Naive thymus-derived CD4-positive, alpha-beta T cell (primary cell): ENCODE measurements around the gene SNX14. TPM values are rescaled to one million over a fixed set of nuclear protein-coding genes. Genes with fewer than 3 reads are reported as not detected.

ENCODE experiments used
- ATAC-seq: fragments of 150-1000 bp; cut with Tn5 transposase; 2 replicates; pipeline ENCODE4 v1.10.0; 2021; ENCODE audit warnings: mild to moderate bottlenecking, moderate library complexity
- CTCF ChIA-PET: fragments of 350-600 bp; sonication (Branson Sonifier 250); formaldehyde crosslinking; loops from one replicate; lab custom pipeline; 2021; ENCODE audit warnings: antibody characterized with exemption; lab: Charles Lee
- POLR2A ChIA-PET: fragments of 350-600 bp; sonication (Branson Sonifier 250); formaldehyde crosslinking; loops from one replicate; lab custom pipeline; 2021; ENCODE audit warnings: antibody characterized with exemption, inconsistent platforms; lab: Charles Lee
- DNase-seq, 9 donors: peaks; one replicate each; pipeline versions ENCODE4 v3.0.0 to v3.0.0-alpha.2; 2020 to 2022; ENCODE audit warnings: mixed read lengths in 1 of 9
- H3K27ac ChIP-seq: one replicate; pipeline ENCODE4 v1.7.0; 2013; ENCODE audit warnings: mild to moderate bottlenecking, low read depth, low read length, moderate library complexity
- H3K27me3 ChIP-seq, 2 donors: one replicate each; pipeline ENCODE4 v1.7.0; 2013; ENCODE audit warnings: low read length in 2 of 2, mild to moderate bottlenecking in 2 of 2, moderate library complexity in 2 of 2; ENCODE audit not compliant: control insufficient read depth in 2 of 2, insufficient read depth in 2 of 2
- H3K36me3 ChIP-seq, 3 experiments: 1 replicate in 2 of 3; 2 replicates in 1 of 3; pipeline ENCODE4 v1.7.0; 2013; ENCODE audit warnings: low read length in 3 of 3, mild to moderate bottlenecking in 3 of 3, moderate library complexity in 1 of 3; ENCODE audit not compliant: insufficient read depth in 3 of 3, control insufficient read depth in 2 of 3
- H3K4me1 ChIP-seq, 2 donors: one replicate each; pipeline ENCODE4 v1.7.0; 2013; ENCODE audit warnings: low read length in 2 of 2, mild to moderate bottlenecking in 2 of 2, moderate library complexity in 1 of 2; ENCODE audit not compliant: control insufficient read depth in 2 of 2, insufficient read depth in 2 of 2
- H3K4me3 ChIP-seq: 2 replicates; pipeline ENCODE4 v1.7.0; 2013; ENCODE audit warnings: mild to moderate bottlenecking, low read length
- H3K9me3 ChIP-seq, 3 experiments: 1 replicate in 2 of 3; 2 replicates in 1 of 3; pipeline ENCODE4 v1.7.0; 2013; ENCODE audit warnings: low read length in 3 of 3; ENCODE audit not compliant: control insufficient read depth in 2 of 3
- H3K27ac Mint-ChIP-seq, 9 donors: one replicate each; pipeline ENCODE4 v1.8.0; 2020 to 2022; ENCODE audit warnings: mixed read lengths in 9 of 9, mild to moderate bottlenecking in 8 of 9, moderate library complexity in 5 of 9, inconsistent platforms in 2 of 9
- H3K27me3 Mint-ChIP-seq, 5 donors: one replicate each; pipeline ENCODE4 v1.8.0; 2021 to 2022; ENCODE audit warnings: mixed read lengths in 5 of 5, mild to moderate bottlenecking in 1 of 5
- H3K36me3 Mint-ChIP-seq, 5 donors: one replicate each; pipeline ENCODE4 v1.8.0; 2020 to 2022; ENCODE audit warnings: mixed read lengths in 5 of 5, mild to moderate bottlenecking in 3 of 5, inconsistent platforms in 1 of 5
- H3K4me1 Mint-ChIP-seq, 7 donors: one replicate each; pipeline ENCODE4 v1.8.0; 2020 to 2022; ENCODE audit warnings: mixed read lengths in 7 of 7, mild to moderate bottlenecking in 3 of 7, inconsistent platforms in 1 of 7
- H3K4me3 Mint-ChIP-seq, 10 donors: one replicate each; pipeline ENCODE4 v1.8.0; 2020 to 2022; ENCODE audit warnings: mild to moderate bottlenecking in 10 of 10, mixed read lengths in 10 of 10, moderate library complexity in 6 of 10, inconsistent platforms in 2 of 10
- H3K9me3 Mint-ChIP-seq, 11 donors: one replicate each; pipeline ENCODE4 v1.8.0; 2020 to 2022; ENCODE audit warnings: mixed read lengths in 11 of 11, mild to moderate bottlenecking in 4 of 11, inconsistent platforms in 1 of 11, moderate library complexity in 1 of 11
- intact Hi-C, 2 donors: fragments of 100-400 bp; cut with micrococcal nuclease; formaldehyde crosslinking; loops; one replicate each; pipeline ENCODE4 v1.15.1; 2023
- polyA plus RNA-seq, 2 donors: library from polyadenylated mRNA; unstranded; fragments of 300-500 nt; fragmentation: Illumina TruSeq; gene quantifications; one replicate each; pipeline ENCODE4 v1.2.3, GENCODE V29; 2021
- total RNA-seq, 6 experiments: library from RNA in 5 of 6; stranded (reverse) in 5 of 6; gene quantifications; 1 replicate in 5 of 6; 2 replicates in 1 of 6; pipeline ENCODE4 v1.2.3 and lab custom pipeline; 2021 to 2026

SNX14 gene
- total and polyA plus RNA-seq, 7 experiments from 2014 or later, result 30.1 to 71.8 (median 45.7) TPM

GRCh38 chr6:85580118-85580877 lies 13.4 kb downstream of the SNX14 start:
- H3K4me1 ChIP-seq, result no peaks in the 10 kb centered on the region
- no peaks in the 10 kb centered on the region for H3K27me3 ChIP-seq
- Mint-ChIP-seq H3K27ac (no peak overlapping the region), H3K9me3 (peaks cover 4 to 46% (median 26%) of the 10 kb centered on the region in 11 donors), H3K4me1 (peaks cover 13 to 47% (median 30%) of the 10 kb centered on the region in 7 donors), H3K4me3 (no peak overlapping the region), H3K36me3 (peaks cover 29 to 52% (median 43%) of the 10 kb centered on the region in 5 donors), H3K27me3 (no peaks in the 10 kb centered on the region)
- ChIA-PET POLR2A (interaction anchor here (1.0 kb wide), 1 partner anchor 14 kb away, joined by 3 read pairs; no protein-coding TSS in a partner anchor), CTCF (no interaction called here)
- no peak overlapping the region for H3K27ac ChIP-seq
- H3K9me3 ChIP-seq, result no peaks in the 10 kb centered on the region
- peaks cover 0 to 3% (median 0%) of the 10 kb centered on the region in 3 experiments for H3K36me3 ChIP-seq
- H3K4me3 ChIP-seq, result no peak overlapping the region
- intact Hi-C loops, result no loop called here
- DNase-seq (no peak), ATAC-seq (no peak)

GRCh38 chr6:85579581-85579980 lies 14.1 kb downstream of the SNX14 start:
- H3K27ac ChIP-seq, result no peak overlapping the region
- ChIA-PET CTCF (no interaction called here), POLR2A (interaction anchor here (1.0 kb wide), 1 partner anchor 15 kb away, joined by 3 read pairs; no protein-coding TSS in a partner anchor)
- H3K9me3 ChIP-seq, result no peaks in the 10 kb centered on the region
- no peak for DNase-seq
- no peaks in the 10 kb centered on the region for H3K27me3 ChIP-seq
- Mint-ChIP-seq H3K36me3 (peaks cover 23 to 45% (median 36%) of the 10 kb centered on the region in 5 donors), H3K4me3 (no peak overlapping the region), H3K9me3 (peaks cover 4 to 38% (median 26%) of the 10 kb centered on the region in 11 donors), H3K27ac (peak overlapping the region in 3 of 9 donors; percentile 9 to 76 (median 48)), H3K27me3 (no peaks in the 10 kb centered on the region), H3K4me1 (peaks cover 13 to 47% (median 30%) of the 10 kb centered on the region in 7 donors)
- H3K4me1 ChIP-seq, result no peaks in the 10 kb centered on the region
- H3K36me3 ChIP-seq, result peaks cover 0 to 3% (median 0%) of the 10 kb centered on the region in 3 experiments
- no peak for ATAC-seq
- intact Hi-C loops, result no loop called here
- H3K4me3 ChIP-seq, result no peak overlapping the region

- Histone ChIP-seq H3K4me1 (no peaks in the 10 kb centered on the region), H3K4me3 (no peak overlapping the region), H3K36me3 (peaks cover 0 to 3% (median under 1%) of the 10 kb centered on the region in 3 experiments), H3K27me3 (no peaks in the 10 kb centered on the region), H3K9me3 (no peaks in the 10 kb centered on the region), H3K27ac (no peak overlapping the region)
- peaks cover 5 to 26% (median 13%) of the 10 kb centered on the region in 5 donors for H3K36me3 Mint-ChIP-seq
- DNase-seq, result no peak
- ChIA-PET POLR2A (no interaction called here), CTCF (no interaction called here)
- H3K4me3 Mint-ChIP-seq, result no peak overlapping the region
- peaks cover 0 to 7% (median 2%) of the 10 kb centered on the region in 11 donors for H3K9me3 Mint-ChIP-seq
- H3K4me1 Mint-ChIP-seq, result peaks cover 4 to 33% (median 13%) of the 10 kb centered on the region in 7 donors
- H3K27me3 Mint-ChIP-seq, result no peaks in the 10 kb centered on the region
- no peak for ATAC-seq
- intact Hi-C loops, result no loop called here
- no peak overlapping the region for H3K27ac Mint-ChIP-seq
These were observed 17.2 kb downstream of the SNX14 start for GRCh38 chr6:85576476-85576875.

GRCh38 chr6:85574932-85575598 lies 18.6 kb downstream of the SNX14 start:
- ATAC-seq, result no peak
- H3K27me3 ChIP-seq, result no peaks in the 10 kb centered on the region
- Mint-ChIP-seq H3K27me3 (no peaks in the 10 kb centered on the region), H3K9me3 (no peaks in the 10 kb centered on the region), H3K4me3 (peak overlapping the region in 1 of 10 donors; percentile 23), H3K4me1 (peaks cover 0 to 20% (median 9%) of the 10 kb centered on the region in 7 donors), H3K27ac (peak overlapping the region in 2 of 9 donors; percentile 11 to 53), H3K36me3 (peaks cover 0 to 14% (median 6%) of the 10 kb centered on the region in 5 donors)
- intact Hi-C loops, result no loop called here
- H3K4me3 ChIP-seq, result no peak overlapping the region
- no peak overlapping the region for H3K27ac ChIP-seq
- POLR2A ChIA-PET, result no interaction called here
- no peak for DNase-seq
- no peaks in the 10 kb centered on the region for H3K4me1 ChIP-seq
- CTCF ChIA-PET, result no interaction called here
- H3K36me3 ChIP-seq, result peaks cover 0 to 8% (median 3%) of the 10 kb centered on the region in 3 experiments
- no peaks in the 10 kb centered on the region for H3K9me3 ChIP-seq

GRCh38 chr6:85569323-85569722 lies 24.3 kb downstream of the SNX14 start:
- Histone ChIP-seq H3K36me3 (peaks cover 0 to 18% (median 0%) of the 10 kb centered on the region in 3 experiments), H3K4me3 (no peak overlapping the region), H3K27me3 (no peaks in the 10 kb centered on the region), H3K9me3 (no peaks in the 10 kb centered on the region), H3K4me1 (no peaks in the 10 kb centered on the region), H3K27ac (no peak overlapping the region)
- Mint-ChIP-seq H3K27me3 (no peaks in the 10 kb centered on the region), H3K27ac (peak overlapping the region in 1 of 9 donors; percentile 33), H3K36me3 (peaks cover 7 to 54% (median 24%) of the 10 kb centered on the region in 5 donors), H3K4me3 (no peak overlapping the region), H3K4me1 (peaks cover 0 to 10% (median 3%) of the 10 kb centered on the region in 7 donors), H3K9me3 (peaks cover 0 to under 1% (median 0%) of the 10 kb centered on the region in 11 donors)
- POLR2A ChIA-PET, result no interaction called here
- intact Hi-C loops, result no loop called here
- DNase-seq (no peak), ATAC-seq (no peak)
- CTCF ChIA-PET, result no interaction called here

GRCh38 chr6:85568411-85568810 lies 25.2 kb downstream of the SNX14 start:
- H3K36me3 Mint-ChIP-seq, result peaks cover 7 to 59% (median 29%) of the 10 kb centered on the region in 5 donors
- CTCF ChIA-PET, result no interaction called here
- intact Hi-C loops, result no loop called here

More at GRCh38 chr6:85568411-85568810, 25.2 kb downstream of the SNX14 start:
- Histone ChIP-seq H3K4me3 (no peak overlapping the region), H3K36me3 (peaks cover 0 to 18% (median 0%) of the 10 kb centered on the region in 3 experiments), H3K27ac (no peak overlapping the region), H3K4me1 (no peaks in the 10 kb centered on the region), H3K27me3 (no peaks in the 10 kb centered on the region), H3K9me3 (no peaks in the 10 kb centered on the region)
- Mint-ChIP-seq H3K27ac (peak overlapping the region in 2 of 9 donors; percentile 23 to 49), H3K27me3 (no peaks in the 10 kb centered on the region), H3K9me3 (peaks cover 0 to 3% (median 0%) of the 10 kb centered on the region in 11 donors), H3K4me1 (peaks cover 0 to 12% (median 3%) of the 10 kb centered on the region in 7 donors), H3K4me3 (no peak overlapping the region)
- POLR2A ChIA-PET, result no interaction called here
- ATAC-seq (no peak), DNase-seq (no peak)
